Duodenal mucosa (tissue), 2 donors: ENCODE results near the gene CAMTA1.
A peak's percentile ranks its signal among the peaks of the same experiment; 100 is the strongest.
"Not testable (repeated sequence)": the region's sequence is repeated elsewhere in the genome, so short reads cannot be mapped to it uniquely, and the experiment has no call there.

Source experiments
- H3K27ac ChIP-seq: one replicate; pipeline ENCODE4 v1.7.0; 2013; ENCODE audit warnings: low read depth, low read length
- H3K27me3 ChIP-seq, 2 donors: one replicate each; pipeline ENCODE4 v1.7.0; 2013; ENCODE audit warnings: low read length in 2 of 2, control low read depth in 1 of 2; ENCODE audit not compliant: insufficient read depth in 2 of 2, control insufficient read depth in 1 of 2
- H3K36me3 ChIP-seq, 2 donors: one replicate each; pipeline ENCODE4 v1.7.0; 2013; ENCODE audit warnings: low read length in 2 of 2, control low read depth in 1 of 2; ENCODE audit not compliant: insufficient read depth in 2 of 2, control insufficient read depth in 1 of 2
- H3K4me1 ChIP-seq, 2 donors: one replicate each; pipeline ENCODE4 v1.7.0; 2013; ENCODE audit warnings: low read length in 2 of 2, control low read depth in 1 of 2; ENCODE audit not compliant: insufficient read depth in 2 of 2, control insufficient read depth in 1 of 2
- H3K4me3 ChIP-seq, 2 donors: one replicate each; pipeline ENCODE4 v1.7.0; 2013; ENCODE audit warnings: low read length in 2 of 2, low read depth in 1 of 2
- H3K9ac ChIP-seq, 2 donors: one replicate each; pipeline ENCODE4 v1.7.0; 2013; ENCODE audit warnings: low read length in 2 of 2, low read depth in 1 of 2
- H3K9me3 ChIP-seq, 2 donors: one replicate each; pipeline ENCODE4 v1.7.0; 2013; ENCODE audit warnings: low read length in 2 of 2, control low read depth in 1 of 2; ENCODE audit not compliant: control insufficient read depth in 1 of 2

CAMTA1 gene

DNA sequence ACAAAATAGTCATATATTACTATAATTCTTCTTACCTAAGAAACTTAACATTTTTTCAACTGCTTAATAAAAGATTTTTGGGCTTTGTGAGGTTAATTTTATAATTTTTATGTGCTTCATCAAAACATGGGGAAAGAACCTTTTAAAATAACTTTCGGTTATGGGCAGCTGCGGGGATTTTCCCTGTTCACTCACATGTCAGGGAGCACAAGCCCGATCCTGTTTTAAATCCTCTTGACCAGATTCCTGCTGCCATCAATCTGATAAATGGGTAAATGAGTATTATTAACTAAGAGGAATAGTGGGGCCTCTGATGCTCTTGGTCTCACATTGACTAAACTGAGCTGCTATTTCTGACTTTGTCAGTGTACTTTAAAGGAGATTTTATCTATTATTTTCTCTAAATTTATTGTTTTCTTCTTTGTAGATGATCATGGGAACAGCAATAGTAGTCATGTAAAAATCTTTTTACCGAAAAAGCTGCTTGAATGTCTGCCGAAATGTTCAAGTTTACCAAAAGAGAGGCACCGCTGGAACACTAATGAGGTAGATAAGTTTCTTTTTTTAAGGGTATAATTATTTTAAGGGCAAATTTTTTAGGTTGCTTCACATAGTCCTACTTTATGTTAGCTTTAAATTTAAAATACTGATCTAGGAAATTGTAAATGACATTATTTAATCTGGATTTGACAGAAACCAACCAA, 39.6 kb downstream of the CAMTA1 start:
- Histone ChIP-seq H3K36me3 (peaks cover 0 to 9% of the 10 kb centered on the region in 2 donors), H3K4me3 (no peak overlapping the region), H3K4me1 (peaks cover 20 to 43% of the 10 kb centered on the region in 2 donors)

GRCh38 chr1:6825828-6826227, 40.6 kb downstream of the CAMTA1 start:
- H3K36me3 ChIP-seq = peaks cover 0 to 9% of the 10 kb centered on the region in 2 donors
- H3K9ac ChIP-seq = peak overlapping the region in 1 of 2 donors; percentile 21
- no peak overlapping the region for H3K4me3 ChIP-seq
- H3K4me1 ChIP-seq = peaks cover 9 to 33% of the 10 kb centered on the region in 2 donors
- no peaks in the 10 kb centered on the region for H3K9me3 ChIP-seq
- no peak overlapping the region for H3K27ac ChIP-seq
- H3K27me3 ChIP-seq = no peaks in the 10 kb centered on the region

More for the DNA sequence above, 39.6 kb downstream of the CAMTA1 start:
- no peaks in the 10 kb centered on the region for H3K9me3 ChIP-seq
- no peak overlapping the region for H3K9ac ChIP-seq
- no peaks in the 10 kb centered on the region for H3K27me3 ChIP-seq
- H3K27ac ChIP-seq = peak overlapping the region; percentile 22

DNA sequence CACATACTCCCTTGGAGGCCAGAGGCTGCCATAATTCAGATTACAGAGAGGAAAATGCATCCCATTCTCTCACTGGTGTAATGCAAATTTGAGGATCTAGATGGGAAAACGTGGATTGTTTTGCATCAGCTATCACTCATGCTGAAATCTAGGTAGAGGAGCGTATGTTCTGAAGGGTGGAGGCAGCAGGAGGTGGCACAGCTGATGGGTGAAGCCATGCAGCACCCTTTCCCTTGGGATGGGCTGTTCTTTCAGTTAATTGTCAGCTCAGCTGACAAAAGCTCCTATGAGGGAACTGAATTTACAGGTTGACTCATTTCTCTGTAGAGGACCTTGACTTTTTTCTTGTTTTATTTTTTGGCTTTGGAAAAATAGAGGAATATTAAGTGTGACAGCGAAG, 41.8 kb downstream of the CAMTA1 start:
- no peaks in the 10 kb centered on the region for H3K9me3 ChIP-seq
- no peak overlapping the region for H3K4me3 ChIP-seq
- no peak overlapping the region for H3K27ac ChIP-seq
- peaks cover 0 to 9% of the 10 kb centered on the region in 2 donors for H3K36me3 ChIP-seq
- no peaks in the 10 kb centered on the region for H3K27me3 ChIP-seq
- H3K9ac ChIP-seq = no peak overlapping the region
- H3K4me1 ChIP-seq = peaks cover 5 to 29% of the 10 kb centered on the region in 2 donors

DNA sequence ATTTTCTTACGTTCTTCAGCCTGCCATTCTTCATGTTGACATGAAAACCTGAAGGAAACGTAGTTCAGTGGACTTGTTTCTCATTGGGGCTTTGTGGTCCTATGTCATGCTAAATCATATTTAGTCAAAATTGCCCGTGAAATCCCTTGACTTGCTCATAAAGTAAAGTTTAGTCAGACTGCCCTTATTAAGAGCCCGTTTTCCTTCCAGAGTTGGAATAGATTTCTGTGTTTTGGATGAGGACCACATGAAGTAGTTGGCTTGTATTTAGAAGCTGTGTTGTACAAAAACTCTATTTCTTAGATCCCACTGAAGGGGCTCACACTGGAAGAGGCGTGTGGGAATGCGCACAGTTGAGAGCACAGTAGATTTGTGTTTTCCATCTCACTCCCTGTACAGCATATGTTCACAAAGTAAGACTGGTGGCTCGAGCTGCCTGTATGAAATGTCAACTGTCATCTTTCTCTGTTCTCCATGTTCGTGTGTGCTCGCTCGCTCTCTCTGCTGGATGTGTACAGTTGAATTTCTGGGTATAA, 42.4 kb downstream of the CAMTA1 start:
- H3K4me1 ChIP-seq = peaks cover 5 to 30% of the 10 kb centered on the region in 2 donors
- no peak overlapping the region for H3K4me3 ChIP-seq
- peaks cover 0 to 9% of the 10 kb centered on the region in 2 donors for H3K36me3 ChIP-seq
- H3K9ac ChIP-seq = no peak overlapping the region
- no peaks in the 10 kb centered on the region for H3K27me3 ChIP-seq
- H3K27ac ChIP-seq = no peak overlapping the region
- H3K9me3 ChIP-seq = no peaks in the 10 kb centered on the region

GRCh38 chr1:6831366-6831765, 46.1 kb downstream of the CAMTA1 start:
- H3K9ac ChIP-seq = no peak overlapping the region
- H3K36me3 ChIP-seq = peaks cover 0 to 12% of the 10 kb centered on the region in 2 donors
- H3K9me3 ChIP-seq = no peaks in the 10 kb centered on the region
- no peak overlapping the region for H3K4me3 ChIP-seq
- peaks cover 5 to 19% of the 10 kb centered on the region in 2 donors for H3K4me1 ChIP-seq
- H3K27me3 ChIP-seq = no peaks in the 10 kb centered on the region
- H3K27ac ChIP-seq = no peak overlapping the region

GRCh38 chr1:6832006-6832405, 46.8 kb downstream of the CAMTA1 start:
- H3K4me3 ChIP-seq, H3K27ac ChIP-seq, H3K9me3 ChIP-seq, H3K27me3 ChIP-seq, H3K9ac ChIP-seq: not testable (repeated sequence)
- H3K4me1 ChIP-seq = peaks cover 4 to 16% of the 10 kb centered on the region in 2 donors
- H3K36me3 ChIP-seq = peaks cover 0 to 15% of the 10 kb centered on the region in 2 donors

DNA sequence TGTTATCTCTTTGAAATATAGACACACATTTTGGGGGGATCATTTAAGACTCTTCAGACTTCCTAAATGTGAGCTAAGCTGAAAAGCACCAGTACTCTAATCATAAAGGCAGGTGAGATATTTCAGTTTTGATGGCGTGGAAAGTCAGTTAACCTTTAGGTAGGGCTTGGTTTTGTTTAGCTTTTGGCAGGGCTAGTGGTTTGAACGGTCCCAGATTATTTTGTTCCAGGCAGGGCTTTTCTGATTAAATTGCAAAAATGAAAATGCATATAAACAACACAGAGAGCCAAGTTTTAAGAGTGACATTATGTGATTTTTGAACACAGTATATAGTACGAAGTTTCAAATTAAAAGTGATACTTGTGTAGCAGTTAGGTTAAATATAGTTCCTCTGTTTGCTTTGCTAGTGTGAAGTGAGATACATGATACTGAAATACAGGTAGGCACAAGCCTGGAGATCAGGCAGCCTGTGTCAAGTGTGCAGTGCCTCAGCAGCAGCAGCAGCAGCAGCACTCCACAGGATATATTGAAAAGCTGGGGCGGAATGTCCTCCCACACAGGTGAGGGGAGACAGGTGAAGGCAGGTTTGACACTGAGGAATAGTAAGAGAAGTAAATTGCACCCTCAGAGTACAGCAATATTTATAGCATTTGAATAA, 47.4 kb downstream of the CAMTA1 start:
- Histone ChIP-seq H3K27me3 (no peaks in the 10 kb centered on the region), H3K9me3 (no peaks in the 10 kb centered on the region), H3K9ac (no peak overlapping the region), H3K36me3 (peaks cover 0 to 13% of the 10 kb centered on the region in 2 donors), H3K4me1 (peaks cover 3 to 16% of the 10 kb centered on the region in 2 donors), H3K27ac (no peak overlapping the region), H3K4me3 (peak overlapping the region in 1 of 2 donors; percentile 27)

DNA sequence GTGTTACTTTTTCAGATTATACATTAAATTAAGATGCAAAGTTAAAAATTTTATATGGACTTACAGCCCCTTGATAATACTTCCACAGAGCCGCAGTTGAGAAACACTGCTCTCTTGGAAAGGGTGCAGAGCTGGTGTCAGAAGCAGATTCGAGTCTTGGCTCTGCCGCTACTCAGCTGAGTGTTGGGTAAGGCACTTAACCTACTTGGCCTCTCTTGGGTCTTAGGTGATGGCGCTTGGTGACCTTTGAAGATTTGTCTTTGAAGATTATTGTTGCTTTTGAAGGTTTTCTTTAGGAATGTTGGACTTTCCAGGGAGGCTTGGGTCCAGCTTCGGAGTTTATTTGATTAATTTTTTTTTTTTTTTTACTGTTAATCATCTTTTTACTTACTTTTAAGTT, 48.5 kb downstream of the CAMTA1 start:
- Histone ChIP-seq H3K27me3 (no peaks in the 10 kb centered on the region), H3K4me3 (no peak overlapping the region), H3K4me1 (peaks cover 3 to 16% of the 10 kb centered on the region in 2 donors), H3K27ac (no peak overlapping the region), H3K9ac (no peak overlapping the region), H3K9me3 (no peaks in the 10 kb centered on the region), H3K36me3 (peaks cover 0 to 11% of the 10 kb centered on the region in 2 donors)

DNA sequence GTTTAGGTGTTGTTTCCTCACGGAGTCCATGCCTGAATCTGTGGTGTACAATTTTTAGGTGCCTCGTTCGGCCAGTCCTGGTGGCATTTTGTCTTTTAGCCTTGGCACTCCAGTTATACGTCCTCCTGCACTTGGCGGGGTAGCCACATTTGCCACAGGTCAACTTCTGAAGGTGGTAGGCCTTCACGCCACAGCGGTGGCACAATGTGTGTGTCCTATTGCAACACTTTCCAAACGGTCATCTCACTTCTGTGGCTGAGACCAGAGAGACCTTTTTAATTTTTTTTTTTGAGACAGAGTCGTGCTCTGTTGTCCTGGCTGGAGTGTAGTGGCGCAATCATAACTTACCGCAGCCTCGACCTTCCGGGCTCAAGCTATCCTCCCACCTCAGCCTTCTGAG, 49.1 kb downstream of the CAMTA1 start:
- Histone ChIP-seq H3K4me3 (no peak overlapping the region), H3K27me3 (no peaks in the 10 kb centered on the region), H3K4me1 (peaks cover 3 to 16% of the 10 kb centered on the region in 2 donors), H3K36me3 (peaks cover 0 to 9% of the 10 kb centered on the region in 2 donors), H3K9me3 (no peaks in the 10 kb centered on the region), H3K27ac (no peak overlapping the region), H3K9ac (no peak overlapping the region)

GRCh38 chr1:6835139-6835538, 49.9 kb downstream of the CAMTA1 start:
- H3K4me1 ChIP-seq = peaks cover 3 to 16% of the 10 kb centered on the region in 2 donors
- H3K27me3 ChIP-seq = no peaks in the 10 kb centered on the region
- peaks cover 0 to 6% of the 10 kb centered on the region in 2 donors for H3K36me3 ChIP-seq
- no peak overlapping the region for H3K9ac ChIP-seq
- no peaks in the 10 kb centered on the region for H3K9me3 ChIP-seq
- no peak overlapping the region for H3K4me3 ChIP-seq
- no peak overlapping the region for H3K27ac ChIP-seq
